Inferior parietal cortex (tissue), 1 donor: ENCODE data around the gene RAB38.

Source experiments
- DNase-seq: peaks from one replicate; pipeline ENCODE4 v3.0.0-alpha.2; 2016; ENCODE audit errors: extremely low spot score

The RAB38 gene

GRCh38 chr11:88169881-88170280 lies 5.4 kb downstream of the RAB38 start:
- DNase-seq = no peak

- no peak for DNase-seq
These were observed 5.8 kb downstream of the RAB38 start for GRCh38 chr11:88169471-88169870.

GRCh38 chr11:88167853-88168252 lies 7.4 kb downstream of the RAB38 start:
- no peak for DNase-seq

- DNase-seq = no peak
These were observed 10.2 kb downstream of the RAB38 start for GRCh38 chr11:88164806-88165585.

GRCh38 chr11:88164320-88164719 lies 10.9 kb downstream of the RAB38 start:
- DNase-seq = no peak

GRCh38 chr11:88158081-88158480 lies 17.2 kb downstream of the RAB38 start:
- DNase-seq = no peak

GRCh38 chr11:88157370-88157769 lies 17.9 kb downstream of the RAB38 start:
- DNase-seq = no peak

GRCh38 chr11:88152381-88152780 lies 22.9 kb downstream of the RAB38 start:
- no peak for DNase-seq

- DNase-seq = no peak
These were observed 23.5 kb downstream of the RAB38 start for GRCh38 chr11:88151709-88152265.

- DNase-seq = no peak
These were observed 29.1 kb downstream of the RAB38 start for GRCh38 chr11:88146106-88146505.

- no peak for DNase-seq
These were observed 35.4 kb downstream of the RAB38 start for GRCh38 chr11:88139865-88140264.

GRCh38 chr11:88131764-88132470 lies 43.3 kb downstream of the RAB38 start:
- no peak for DNase-seq

- no peak for DNase-seq
These were observed 52.3 kb downstream of the RAB38 start for GRCh38 chr11:88122956-88123355.

GRCh38 chr11:88119561-88119960 lies 55.7 kb downstream of the RAB38 start:
- no peak for DNase-seq

- no peak for DNase-seq
These were observed 57.9 kb downstream of the RAB38 start for GRCh38 chr11:88117281-88117858.

GRCh38 chr11:88115828-88116755 lies 59.2 kb downstream of the RAB38 start:
- DNase-seq = no peak

GRCh38 chr11:88114486-88115045 lies 60.7 kb downstream of the RAB38 start:
- DNase-seq = no peak

- no peak for DNase-seq
These were observed 68.6 kb downstream of the RAB38 start for GRCh38 chr11:88106666-88107065.

GRCh38 chr11:88105951-88106350 lies 69.3 kb downstream of the RAB38 start:
- no peak for DNase-seq

GRCh38 chr11:88105526-88105925 lies 69.7 kb downstream of the RAB38 start:
- no peak for DNase-seq

- DNase-seq = no peak
These were observed 70.8 kb downstream of the RAB38 start for GRCh38 chr11:88104408-88104807.
